ENCODE results near the gene TGIF2. TPM values are rescaled to one million over a fixed set of nuclear protein-coding genes. Genes with fewer than 3 reads are reported as not detected.
A peak's percentile ranks its signal among the peaks of the same experiment; 100 is the strongest.

TGIF2 gene
- total and polyA plus RNA-seq, 2 donors (not counting 1 experiment from before 2014, with no cell fraction given) = 24.0 to 45.6 TPM

DNA sequence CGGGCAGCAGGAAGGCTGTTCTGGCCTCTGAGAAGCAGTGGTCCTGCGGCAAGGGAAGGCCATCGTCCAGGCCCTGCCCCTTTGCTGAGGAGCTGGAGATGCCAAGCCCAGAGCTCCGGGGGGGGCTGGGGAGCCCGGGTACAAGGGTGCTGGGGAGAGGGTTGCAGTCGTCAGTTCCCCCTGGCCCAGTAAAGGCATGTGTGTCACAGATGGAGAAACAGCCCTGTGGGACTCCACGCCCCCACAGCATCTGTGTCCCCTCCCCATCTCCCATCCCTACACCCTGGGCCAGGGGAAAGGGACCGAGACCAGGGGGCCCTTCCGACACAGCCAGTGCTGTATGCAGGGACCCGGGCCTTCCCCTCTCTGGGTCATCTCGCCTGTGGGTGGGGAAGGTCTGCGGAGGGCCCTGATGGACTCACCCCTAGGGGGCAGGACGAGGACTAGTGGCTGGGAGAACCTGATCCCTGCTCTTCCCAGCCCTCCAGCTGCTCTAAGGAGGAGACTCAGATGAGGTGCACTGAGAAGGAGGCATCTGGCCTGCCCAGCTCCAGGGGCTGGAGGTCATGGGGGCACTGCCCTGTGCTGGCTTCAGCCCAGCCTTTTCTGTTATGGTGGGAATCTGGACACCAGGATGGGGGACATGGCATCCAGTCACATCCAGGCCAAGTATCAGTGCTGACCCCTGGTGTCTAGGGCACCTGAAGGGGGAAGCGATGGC lies 31.5 kb upstream of the TGIF2 start:
- WGBS (ENCODE audit: insufficient coverage) = 81% methylated on average over 9 of the region's 14 CpGs
- ChIA-PET CTCF (no interaction called here), POLR2A (interaction anchor here (0.9 kb wide), 1 partner anchor 64 kb away, joined by 3 read pairs; the partner anchor contains the start of gene RAB5IF)
- no peaks in the 10 kb centered on the region for H3K9me3 ChIP-seq (ENCODE audit: control extremely low read depth in 1 of 3, control insufficient read depth in 2 of 3, insufficient read depth in 1 of 3, low read length in 2 of 3)
- H4K20me1 ChIP-seq (ENCODE audit: control insufficient read depth, insufficient read depth, low read length, poor library complexity, severe bottlenecking) = no peaks in the 10 kb centered on the region
- H3K4me1 ChIP-seq (ENCODE audit: control insufficient read depth in 2 of 2, insufficient read depth in 2 of 2, low read length in 2 of 2) = peaks cover 9 to 15% of the 10 kb centered on the region in 2 donors
- H3K4me1 Mint-ChIP-seq = peaks cover 3% of the 10 kb centered on the region
- peak overlapping the region; percentile 64 for H3K4me3 Mint-ChIP-seq
- no peaks in the 10 kb centered on the region for H3K9me3 Mint-ChIP-seq (ENCODE audit: insufficient read depth)
- H3K27ac Mint-ChIP-seq = no peak overlapping the region
- DNase-seq (no peak), ATAC-seq (ENCODE audit: low read depth) (no peak)
- H3K27ac ChIP-seq (ENCODE audit: low read length in 2 of 2) = peak overlapping the region in 1 of 2 donors; percentile 57
- peaks cover 0 to 3% (median 0%) of the 10 kb centered on the region in 4 experiments for H3K27me3 ChIP-seq (replicated peaks in 1 of 4; ENCODE audit: control extremely low read depth in 1 of 4, control insufficient read depth in 3 of 4, insufficient read depth in 4 of 4, low read length in 3 of 4)
- H3K9ac ChIP-seq (ENCODE audit: low read length) = peak overlapping the region; percentile 63
- no peak for TF ChIP-seq EZH2 (IDR thresholded peaks at IDR 0.05; ENCODE audit: borderline replicate concordance, insufficient read depth, low read depth, low read length, poor library complexity, severe bottlenecking)
- TF ChIP-seq, protein P1, sequence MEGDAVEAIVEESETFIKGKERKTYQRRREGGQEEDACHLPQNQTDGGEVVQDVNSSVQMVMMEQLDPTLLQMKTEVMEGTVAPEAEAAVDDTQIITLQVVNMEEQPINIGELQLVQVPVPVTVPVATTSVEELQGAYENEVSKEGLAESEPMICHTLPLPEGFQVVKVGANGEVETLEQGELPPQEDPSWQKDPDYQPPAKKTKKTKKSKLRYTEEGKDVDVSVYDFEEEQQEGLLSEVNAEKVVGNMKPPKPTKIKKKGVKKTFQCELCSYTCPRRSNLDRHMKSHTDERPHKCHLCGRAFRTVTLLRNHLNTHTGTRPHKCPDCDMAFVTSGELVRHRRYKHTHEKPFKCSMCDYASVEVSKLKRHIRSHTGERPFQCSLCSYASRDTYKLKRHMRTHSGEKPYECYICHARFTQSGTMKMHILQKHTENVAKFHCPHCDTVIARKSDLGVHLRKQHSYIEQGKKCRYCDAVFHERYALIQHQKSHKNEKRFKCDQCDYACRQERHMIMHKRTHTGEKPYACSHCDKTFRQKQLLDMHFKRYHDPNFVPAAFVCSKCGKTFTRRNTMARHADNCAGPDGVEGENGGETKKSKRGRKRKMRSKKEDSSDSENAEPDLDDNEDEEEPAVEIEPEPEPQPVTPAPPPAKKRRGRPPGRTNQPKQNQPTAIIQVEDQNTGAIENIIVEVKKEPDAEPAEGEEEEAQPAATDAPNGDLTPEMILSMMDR (IDR thresholded peaks at IDR 0.05) = no peak
- H3K36me3 ChIP-seq (replicated peaks in 1 of 2; ENCODE audit: control extremely low read depth in 1 of 2, control insufficient read depth in 1 of 2, extremely low read depth in 1 of 2, insufficient read depth in 2 of 2, low read length in 1 of 2) = no peaks in the 10 kb centered on the region
- H3K4me2 ChIP-seq (replicated peaks; ENCODE audit: low read depth, low read length, poor library complexity, severe bottlenecking) = peak overlapping the region; percentile 82
- intact Hi-C loops (cut with micrococcal nuclease) = no loop called here
- peaks cover 3% of the 10 kb centered on the region for H3K79me2 ChIP-seq (ENCODE audit: control insufficient read depth, insufficient read depth, low read length)
- H3K4me3 ChIP-seq (ENCODE audit: control extremely low read depth in 1 of 5, extremely low read depth in 1 of 5, insufficient read depth in 1 of 5, low read depth in 2 of 5, low read length in 4 of 5) = peak overlapping the region in 4 of 5 experiments; percentile 35 to 58 (median 46)
- H3K27me3 Mint-ChIP-seq = no peaks in the 10 kb centered on the region
- peak overlapping the region; percentile 87 for H2AFZ ChIP-seq (ENCODE audit: insufficient read depth, low read depth, low read length, poor library complexity, severe bottlenecking)

DNA sequence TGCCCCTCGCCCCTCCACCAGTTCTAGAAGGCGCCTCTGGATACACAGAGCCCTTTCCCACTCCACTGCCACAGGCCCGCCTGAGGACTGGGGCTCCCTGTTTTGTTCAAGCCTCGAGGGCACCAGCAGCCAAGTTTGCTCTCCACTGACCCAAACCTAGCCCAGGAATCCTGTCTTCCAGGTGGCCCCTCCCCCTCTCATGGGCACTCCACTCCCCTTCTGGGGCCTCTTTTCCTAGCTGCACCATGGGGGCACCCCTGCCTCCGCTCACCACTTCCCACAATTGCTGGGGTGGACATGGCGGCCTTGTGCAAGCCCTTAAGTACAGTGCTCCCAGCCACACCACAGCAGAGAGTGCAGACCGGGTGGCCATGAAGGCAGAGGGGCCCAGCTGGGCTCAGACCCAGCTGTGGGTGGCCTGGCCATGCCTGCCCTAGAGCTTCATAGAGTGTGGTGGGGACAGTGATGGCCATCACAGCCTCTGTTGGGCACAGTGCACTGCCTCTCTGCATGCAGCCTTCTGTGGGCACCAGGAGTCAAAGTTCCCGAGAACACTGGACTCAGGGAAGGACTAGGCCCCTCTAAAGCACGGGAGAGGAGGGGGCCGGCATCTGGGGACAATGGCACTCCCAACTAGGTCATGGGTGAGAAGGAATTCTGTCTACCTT lies 30.7 kb upstream of the TGIF2 start:
- Mint-ChIP-seq H3K9me3 (ENCODE audit: insufficient read depth) (no peaks in the 10 kb centered on the region), H3K27me3 (no peaks in the 10 kb centered on the region), H3K27ac (no peak overlapping the region), H3K4me3 (peak overlapping the region; percentile 10), H3K4me1 (peaks cover 3% of the 10 kb centered on the region)
- WGBS (ENCODE audit: insufficient coverage) = 97% methylated on average over 9 of the region's 10 CpGs
- DNase-seq (no peak), ATAC-seq (ENCODE audit: low read depth) (no peak)
- H3K79me2 ChIP-seq (ENCODE audit: control insufficient read depth, insufficient read depth, low read length) = peaks cover 3% of the 10 kb centered on the region
- ChIA-PET CTCF (no interaction called here), POLR2A (no interaction called here)
- H3K36me3 ChIP-seq (replicated peaks in 1 of 2; ENCODE audit: control extremely low read depth in 1 of 2, control insufficient read depth in 1 of 2, extremely low read depth in 1 of 2, insufficient read depth in 2 of 2, low read length in 1 of 2) = no peaks in the 10 kb centered on the region
- intact Hi-C loops (cut with micrococcal nuclease) = no loop called here
- no peaks in the 10 kb centered on the region for H3K9me3 ChIP-seq (ENCODE audit: control extremely low read depth in 1 of 3, control insufficient read depth in 2 of 3, insufficient read depth in 1 of 3, low read length in 2 of 3)
- no peak overlapping the region for H3K4me3 ChIP-seq (ENCODE audit: control extremely low read depth in 1 of 5, extremely low read depth in 1 of 5, insufficient read depth in 1 of 5, low read depth in 2 of 5, low read length in 4 of 5)
- TF ChIP-seq EZH2 (IDR thresholded peaks at IDR 0.05; ENCODE audit: borderline replicate concordance, insufficient read depth, low read depth, low read length, poor library complexity, severe bottlenecking) = no peak
- TF ChIP-seq, protein P1 (IDR thresholded peaks at IDR 0.05) = no peak
- no peak overlapping the region for H3K9ac ChIP-seq (ENCODE audit: low read length)
- no peaks in the 10 kb centered on the region for H4K20me1 ChIP-seq (ENCODE audit: control insufficient read depth, insufficient read depth, low read length, poor library complexity, severe bottlenecking)
- no peak overlapping the region for H3K4me2 ChIP-seq (replicated peaks; ENCODE audit: low read depth, low read length, poor library complexity, severe bottlenecking)
- peaks cover 0 to 3% (median 0%) of the 10 kb centered on the region in 4 experiments for H3K27me3 ChIP-seq (replicated peaks in 1 of 4; ENCODE audit: control extremely low read depth in 1 of 4, control insufficient read depth in 3 of 4, insufficient read depth in 4 of 4, low read length in 3 of 4)
- peaks cover 9 to 15% of the 10 kb centered on the region in 2 donors for H3K4me1 ChIP-seq (ENCODE audit: control insufficient read depth in 2 of 2, insufficient read depth in 2 of 2, low read length in 2 of 2)
- H2AFZ ChIP-seq (ENCODE audit: insufficient read depth, low read depth, low read length, poor library complexity, severe bottlenecking) = no peak overlapping the region
- H3K27ac ChIP-seq (ENCODE audit: low read length in 2 of 2) = no peak overlapping the region

All from B cell (primary cell).